ENCODE results near the gene EDRF1.

DNA sequence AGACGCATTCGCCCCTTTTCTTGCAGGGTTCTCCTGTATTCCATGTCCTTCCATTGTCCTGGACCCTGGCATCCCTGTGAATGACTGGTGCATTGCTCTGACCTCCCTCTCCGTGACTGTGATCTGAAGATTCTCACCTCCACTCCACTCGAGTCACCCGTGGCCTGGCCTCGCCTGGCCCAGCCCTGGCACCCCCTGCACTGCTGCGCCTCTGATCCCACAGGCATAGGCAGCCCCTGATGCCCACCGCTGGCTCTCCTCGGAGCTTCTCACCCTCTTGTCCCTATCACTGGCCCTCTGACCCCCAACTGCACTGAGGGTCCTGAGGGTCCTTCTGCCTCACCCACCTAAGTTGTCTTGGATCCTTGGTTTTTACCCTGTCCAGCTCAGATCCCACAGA lies 58.3 kb downstream of the EDRF1 start:
- TF ChIP-seq, protein P1, sequence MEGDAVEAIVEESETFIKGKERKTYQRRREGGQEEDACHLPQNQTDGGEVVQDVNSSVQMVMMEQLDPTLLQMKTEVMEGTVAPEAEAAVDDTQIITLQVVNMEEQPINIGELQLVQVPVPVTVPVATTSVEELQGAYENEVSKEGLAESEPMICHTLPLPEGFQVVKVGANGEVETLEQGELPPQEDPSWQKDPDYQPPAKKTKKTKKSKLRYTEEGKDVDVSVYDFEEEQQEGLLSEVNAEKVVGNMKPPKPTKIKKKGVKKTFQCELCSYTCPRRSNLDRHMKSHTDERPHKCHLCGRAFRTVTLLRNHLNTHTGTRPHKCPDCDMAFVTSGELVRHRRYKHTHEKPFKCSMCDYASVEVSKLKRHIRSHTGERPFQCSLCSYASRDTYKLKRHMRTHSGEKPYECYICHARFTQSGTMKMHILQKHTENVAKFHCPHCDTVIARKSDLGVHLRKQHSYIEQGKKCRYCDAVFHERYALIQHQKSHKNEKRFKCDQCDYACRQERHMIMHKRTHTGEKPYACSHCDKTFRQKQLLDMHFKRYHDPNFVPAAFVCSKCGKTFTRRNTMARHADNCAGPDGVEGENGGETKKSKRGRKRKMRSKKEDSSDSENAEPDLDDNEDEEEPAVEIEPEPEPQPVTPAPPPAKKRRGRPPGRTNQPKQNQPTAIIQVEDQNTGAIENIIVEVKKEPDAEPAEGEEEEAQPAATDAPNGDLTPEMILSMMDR (tag by site-specific recombination; IDR thresholded peaks at IDR 0.05): no peak
- TF ChIP-seq ZNF629 (tag by site-specific recombination; IDR thresholded peaks at IDR 0.05): no peak
- no peak for TF ChIP-seq SP2 (tag by site-specific recombination; IDR thresholded peaks at IDR 0.05)
- no peak for TF ChIP-seq ZBTB8A (tag by site-specific recombination; IDR thresholded peaks at IDR 0.05)
- TF ChIP-seq ZNF274 (IDR thresholded peaks at IDR 0.05; ENCODE audit: low read length): no peak
- no peak for TF ChIP-seq ZNF274 (tag by site-specific recombination; IDR thresholded peaks at IDR 0.05; ENCODE audit: borderline replicate concordance)

Measured in HEK293 (cell line).